Mononuclear cell (primary cell): ENCODE measurements around the gene CYP1B1. TPM values are rescaled to one million over a fixed set of nuclear protein-coding genes. Genes with fewer than 3 reads are reported as not detected.
"Not testable (repeated sequence)": the region's sequence is repeated elsewhere in the genome, so short reads cannot be mapped to it uniquely, and the experiment has no call there.

Experiments
- H3K27me3 ChIP-seq: 2 replicates; pipeline ENCODE4 v1.6.0; 2011; ENCODE audit warnings: low read length, control low read depth; ENCODE audit not compliant: insufficient read depth
- H3K4me1 ChIP-seq: 2 replicates; pipeline ENCODE4 v1.5.1; 2011; ENCODE audit warnings: mild to moderate bottlenecking, low read length, control low read depth; ENCODE audit not compliant: insufficient read depth
- H3K4me3 ChIP-seq: 2 replicates; pipeline ENCODE4 v1.5.1; 2011; ENCODE audit warnings: mild to moderate bottlenecking, low read length, moderate library complexity
- H3K9me3 ChIP-seq: 2 replicates; pipeline ENCODE4 v1.5.1; 2011; ENCODE audit warnings: low read depth, mild to moderate bottlenecking, control low read depth, low read length
- total RNA-seq: library from RNA; depleted of rRNA; stranded (reverse); fragments of >200 nt; gene quantifications from one replicate; pipeline ENCODE4 v1.2.3, GENCODE V29; 2012

Gene CYP1B1
- total RNA-seq, 1 donor = 7.9 TPM

GRCh38 chr2:38092196-38092902 is 16.4 kb upstream of the CYP1B1 start:
- H3K9me3 ChIP-seq = no peaks in the 10 kb centered on the region
- no peak overlapping the region for H3K4me3 ChIP-seq
- H3K4me1 ChIP-seq = peaks cover 43% of the 10 kb centered on the region
- H3K27me3 ChIP-seq = peaks cover 28% of the 10 kb centered on the region

DNA sequence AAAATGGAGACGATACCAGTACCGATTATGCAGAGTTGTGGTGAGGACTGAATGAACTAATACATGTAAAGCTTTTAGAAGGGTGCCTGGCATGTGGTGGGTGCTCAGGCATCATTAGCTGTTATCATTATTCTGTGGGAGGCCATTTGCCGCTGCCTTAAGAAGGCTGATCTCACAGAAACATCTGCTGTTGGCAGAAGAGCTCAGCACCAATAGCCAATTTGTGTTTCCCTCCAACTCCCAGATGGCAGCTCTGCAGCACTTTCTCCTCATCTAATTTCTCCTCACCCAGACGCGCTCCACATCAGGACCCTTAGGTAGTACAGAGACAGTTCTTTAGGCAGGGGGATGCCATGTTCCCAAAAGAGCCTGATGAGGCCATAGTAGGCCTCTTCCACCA is 15.8 kb upstream of the CYP1B1 start:
- peaks cover 45% of the 10 kb centered on the region for H3K4me1 ChIP-seq
- H3K9me3 ChIP-seq = no peaks in the 10 kb centered on the region
- H3K27me3 ChIP-seq = peaks cover 26% of the 10 kb centered on the region
- no peak overlapping the region for H3K4me3 ChIP-seq

- Histone ChIP-seq H3K9me3 (no peaks in the 10 kb centered on the region), H3K4me3 (no peak overlapping the region), H3K27me3 (peaks cover 18% of the 10 kb centered on the region), H3K4me1 (peaks cover 36% of the 10 kb centered on the region)
Observed at GRCh38 chr2:38090928-38091327, 15.0 kb upstream of the CYP1B1 start.

DNA sequence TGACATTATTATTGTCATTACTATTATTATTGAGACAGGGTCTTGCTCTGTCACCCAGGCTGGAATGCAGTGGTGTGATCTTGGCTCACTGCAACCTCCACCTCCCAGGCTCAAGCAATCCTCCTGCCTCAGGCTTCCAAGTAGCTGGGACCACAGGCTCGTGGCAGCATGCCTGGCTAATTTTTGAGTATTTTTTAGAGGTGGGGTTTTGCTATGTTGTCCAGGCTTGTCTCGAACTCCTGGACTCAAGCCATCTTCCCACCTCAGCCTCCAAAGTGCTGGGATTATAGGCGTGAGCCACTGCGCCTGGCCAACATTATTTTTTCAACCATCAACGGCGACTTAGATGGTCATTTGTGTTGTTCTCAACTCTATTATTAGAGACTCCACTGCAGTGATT is 14.3 kb upstream of the CYP1B1 start:
- H3K4me3 ChIP-seq, H3K9me3 ChIP-seq: not testable (repeated sequence)
- Histone ChIP-seq H3K27me3 (peaks cover 11% of the 10 kb centered on the region), H3K4me1 (peaks cover 33% of the 10 kb centered on the region)

- H3K4me1 ChIP-seq = peaks cover 17% of the 10 kb centered on the region
- H3K27me3 ChIP-seq, H3K4me3 ChIP-seq, H3K9me3 ChIP-seq: not testable (repeated sequence)
Observed at GRCh38 chr2:38085998-38086698, 10.2 kb upstream of the CYP1B1 start.

GRCh38 chr2:38084556-38084955 is 8.6 kb upstream of the CYP1B1 start:
- Histone ChIP-seq H3K4me1 (peaks cover 17% of the 10 kb centered on the region), H3K27me3 (peaks cover 16% of the 10 kb centered on the region)
- H3K4me3 ChIP-seq, H3K9me3 ChIP-seq: not testable (repeated sequence)

GRCh38 chr2:38082727-38083126 is 6.8 kb upstream of the CYP1B1 start:
- H3K4me3 ChIP-seq, H3K9me3 ChIP-seq: not testable (repeated sequence)
- Histone ChIP-seq H3K4me1 (peaks cover 12% of the 10 kb centered on the region), H3K27me3 (peaks cover 31% of the 10 kb centered on the region)

- Histone ChIP-seq H3K4me3 (no peak overlapping the region), H3K27me3 (peaks cover 41% of the 10 kb centered on the region), H3K4me1 (peaks cover 25% of the 10 kb centered on the region), H3K9me3 (no peaks in the 10 kb centered on the region)
Observed at GRCh38 chr2:38080346-38080745, 4.4 kb upstream of the CYP1B1 start.

GRCh38 chr2:38079116-38080052 is 3.4 kb upstream of the CYP1B1 start:
- Histone ChIP-seq H3K4me1 (peaks cover 34% of the 10 kb centered on the region), H3K9me3 (no peaks in the 10 kb centered on the region), H3K27me3 (peaks cover 50% of the 10 kb centered on the region), H3K4me3 (no peak overlapping the region)

DNA sequence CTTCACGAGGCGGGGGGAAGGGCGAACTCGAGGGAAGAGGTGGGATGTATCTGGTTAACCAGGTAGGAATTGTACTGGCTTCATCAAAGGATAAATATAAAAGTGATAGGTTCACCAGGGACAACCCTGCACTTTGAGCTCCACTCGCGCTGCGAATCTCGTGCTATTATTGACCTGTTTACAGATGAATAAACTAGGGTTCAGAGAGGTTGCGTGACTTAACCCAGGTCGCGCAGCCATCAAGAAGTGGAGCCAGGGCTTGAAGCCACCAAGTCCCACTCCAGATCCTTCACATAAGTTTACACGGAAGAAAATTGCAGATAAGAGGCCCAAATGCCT is 1.4 kb upstream of the CYP1B1 start:
- H3K27me3 ChIP-seq = peaks cover 70% of the 10 kb centered on the region
- peaks cover 50% of the 10 kb centered on the region for H3K4me1 ChIP-seq
- H3K9me3 ChIP-seq = no peaks in the 10 kb centered on the region
- H3K4me3 ChIP-seq = peak overlapping the region; percentile 35

DNA sequence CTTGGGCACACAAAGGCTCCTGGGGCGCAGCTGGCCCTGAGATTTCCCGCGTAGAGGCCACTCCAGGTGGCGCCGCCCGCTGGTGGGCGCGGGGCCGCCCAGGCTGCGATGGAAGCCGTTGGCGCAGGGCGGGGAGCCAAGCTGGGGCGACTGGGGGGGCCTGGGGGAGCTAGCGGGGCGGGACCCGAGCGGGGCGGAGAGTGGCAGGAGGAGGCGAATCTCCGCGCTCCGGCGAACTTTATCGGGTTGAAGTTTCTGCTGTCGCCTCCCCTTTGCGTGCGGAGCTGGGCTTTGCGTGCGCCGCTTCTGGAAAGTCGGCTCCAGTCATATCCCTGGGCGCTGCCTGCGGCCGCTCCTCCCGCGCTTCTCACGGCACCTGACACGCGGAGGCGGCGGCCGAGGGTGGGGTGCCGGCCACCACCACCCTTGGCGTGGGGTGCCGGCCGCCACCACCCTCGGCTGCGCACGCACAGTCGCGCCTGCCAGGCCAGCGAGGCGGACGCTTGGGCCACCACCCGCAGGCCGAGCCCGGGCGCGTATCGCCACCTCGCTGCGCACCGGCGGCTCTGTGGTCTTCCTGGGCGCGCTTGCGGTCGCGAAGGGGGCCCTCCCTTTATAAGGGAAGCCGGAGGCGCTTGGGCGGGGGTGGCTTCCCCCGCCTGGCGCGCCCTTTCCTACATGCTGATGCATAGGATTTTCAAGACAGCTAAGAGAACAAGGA is 919 bp upstream of the CYP1B1 start:
- Histone ChIP-seq H3K27me3 (peaks cover 75% of the 10 kb centered on the region), H3K9me3 (no peaks in the 10 kb centered on the region), H3K4me1 (peaks cover 53% of the 10 kb centered on the region), H3K4me3 (peak overlapping the region; percentile 35)

- Histone ChIP-seq H3K27me3 (peaks cover 80% of the 10 kb centered on the region), H3K9me3 (no peaks in the 10 kb centered on the region), H3K4me1 (peaks cover 53% of the 10 kb centered on the region), H3K4me3 (peak overlapping the region; percentile 35)
Observed at GRCh38 chr2:38076152-38076709, 280 bp upstream of the CYP1B1 start.

DNA sequence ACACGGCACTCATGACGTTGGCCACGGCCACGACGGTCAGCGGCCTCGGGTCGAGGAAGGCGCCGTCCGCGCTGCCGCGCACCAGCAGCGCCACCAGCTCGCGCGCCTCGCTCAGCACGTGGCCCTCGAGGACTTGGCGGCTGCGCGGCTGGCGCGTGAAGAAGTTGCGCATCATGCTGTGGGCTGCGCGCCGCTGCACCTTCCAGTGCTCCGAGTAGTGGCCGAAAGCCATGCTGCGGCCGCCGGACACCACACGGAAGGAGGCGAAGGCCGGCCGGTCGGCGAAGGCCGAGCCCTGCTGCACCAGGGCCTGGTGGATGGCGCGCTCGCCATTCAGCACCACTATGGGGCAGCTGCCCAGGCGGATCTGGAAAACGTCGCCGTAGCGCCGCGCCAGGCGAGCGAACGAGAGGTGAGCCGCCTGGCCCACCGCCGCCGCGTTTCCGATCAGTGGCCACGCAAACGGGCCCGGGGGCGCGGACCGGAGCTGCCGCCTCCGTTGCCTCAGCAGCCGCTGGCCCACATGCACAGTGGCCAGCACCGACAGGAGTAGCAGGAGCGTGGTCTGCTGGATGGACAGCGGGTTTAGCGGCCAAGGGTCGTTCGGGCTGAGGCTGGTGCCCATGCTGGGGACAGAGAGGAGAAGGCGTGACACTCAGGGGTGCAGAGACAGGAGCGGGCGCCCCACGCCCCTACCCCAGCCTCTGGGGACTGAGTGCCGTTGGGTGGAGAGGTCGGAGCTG is 1.0 kb downstream of the CYP1B1 start:
- Histone ChIP-seq H3K4me3 (peak overlapping the region; percentile 35), H3K27me3 (peaks cover 87% of the 10 kb centered on the region), H3K4me1 (peaks cover 64% of the 10 kb centered on the region), H3K9me3 (no peaks in the 10 kb centered on the region)
